K562 (cell line): ENCODE measurements around the gene NT5DC2. TPM values are rescaled to one million over a fixed set of nuclear protein-coding genes. Genes with fewer than 3 reads are reported as not detected.

Source experiments
- CBX3 ChIP-seq, 2 experiments: IDR thresholded peaks; 1 replicate in 1 of 2; 2 replicates in 1 of 2; pipeline ENCODE4 v1.6.1; 2012; ENCODE audit warnings: inconsistent platforms in 2 of 2, low read length in 2 of 2, borderline replicate concordance in 1 of 2, control low read depth in 1 of 2
- CTCFL ChIP-seq: IDR thresholded peaks from 2 replicates; pipeline ENCODE4 v1.6.1; 2011; ENCODE audit warnings: borderline replicate concordance, low read depth, mild to moderate bottlenecking, moderate library complexity, low read length; ENCODE audit not compliant: insufficient read depth, poor library complexity, severe bottlenecking
- JUND ChIP-seq, 2 experiments: IDR thresholded peaks; 2 replicates in 1 of 2; 3 replicates in 1 of 2; pipeline ENCODE4 v1.6.1; 2011; ENCODE audit warnings: borderline replicate concordance in 2 of 2, low read depth in 2 of 2, low read length in 2 of 2, improper control_type of control experiment in 1 of 2, missing biosample characterization in 1 of 2, missing genetic modification characterization in 1 of 2, missing genetic modification reagents in 1 of 2
- NCOA6 ChIP-seq: fragments of 450-650 bp; IDR thresholded peaks from 2 replicates; pipeline ENCODE4 v1.6.1; 2017; ENCODE audit warnings: mild to moderate bottlenecking
- POLR2G ChIP-seq: fragments of 200-400 bp; formaldehyde crosslinking; IDR thresholded peaks from 2 replicates; pipeline ENCODE4 v1.6.1; 2017; ENCODE audit warnings: low read depth, mild to moderate bottlenecking, antibody characterized with exemption, low read length, moderate library complexity
- RNF2 ChIP-seq: sonication (generic); IDR thresholded peaks from 2 replicates; pipeline ENCODE4 v1.6.1; 2016
- SETDB1 ChIP-seq: IDR thresholded peaks from one replicate; pipeline ENCODE4 v1.6.1; 2012; ENCODE audit warnings: low read length, control low read depth, inconsistent platforms
- SIRT6 ChIP-seq: IDR thresholded peaks from one replicate; pipeline ENCODE4 v1.6.1; 2012; ENCODE audit warnings: low read depth, mild to moderate bottlenecking, control low read depth, inconsistent platforms, low read length, moderate library complexity
- ZBTB33 ChIP-seq: sonication (generic); formaldehyde crosslinking; IDR thresholded peaks from 2 replicates; pipeline ENCODE4 v1.8.1; 2023; ENCODE audit warnings: mild to moderate bottlenecking, missing genetic modification reagents
- ZBTB49 ChIP-seq: sonication (generic); formaldehyde crosslinking; IDR thresholded peaks from 2 replicates; pipeline ENCODE4 v1.8.0; 2022; ENCODE audit warnings: missing genetic modification reagents, mild to moderate bottlenecking, borderline replicate concordance
- ZKSCAN8 ChIP-seq: fragments of 200-800 bp; sonication (Bioruptor generic); IDR thresholded peaks from 2 replicates; pipeline ENCODE4 v1.6.1; 2016; ENCODE audit warnings: missing genetic modification characterization, missing compliant biosample characterization
- polyA plus RNA-seq, 8 experiments: library from polyadenylated mRNA; depleted of rRNA in 4 of 8; stranded (reverse) in 5 of 8; unstranded in 3 of 8; fragments of >200 nt; fragmentation: Nextera tagmentation in 2 of 8; fragmentation: Illumina TruSeq in 1 of 8; extraction: Ambion mirVana in 2 of 8; extraction: Trizol in 1 of 8; gene quantifications; 2 replicates each; pipeline versions ENCODE4 v1.2.1 to v1.2.3, GENCODE V29; 2011 to 2014; ENCODE audit warnings: inconsistent platforms in 1 of 8, missing spikeins in 1 of 8
- total RNA-seq, 7 experiments: library from RNA; depleted of rRNA in 6 of 7; stranded (reverse); fragments of >200 nt in 6 of 7; fragmentation: Illumina TruSeq in 2 of 7; extraction: Trizol in 2 of 7; gene quantifications; 2 replicates each; pipeline versions ENCODE4 v1.2.1 to v1.2.3, GENCODE V29; 2011 to 2021; ENCODE audit warnings: low replicate concordance in 1 of 7

Gene NT5DC2
- total and polyA plus RNA-seq, 9 of the 15 experiments (the other 6 are each of a cell fraction or from before 2014, with no cell fraction given), result 25.6 to 168 (median 122) TPM

- TF ChIP-seq JUND (IDR thresholded peaks at IDR 0.05; ENCODE audit: borderline replicate concordance, low read depth, low read length), result 0 out of 2 replicates have a peak, but pooled peaks have one; percentile 2
- TF ChIP-seq JUND (tag; IDR thresholded peaks at IDR 0.05; ENCODE audit: borderline replicate concordance, low read depth, low read length), result no peak
- no peak for TF ChIP-seq NCOA6
- peak; percentile 80 for TF ChIP-seq CTCFL
- TF ChIP-seq ZBTB49 (CRISPR knock-in tag), result no peak
- no peak for TF ChIP-seq RNF2
- TF ChIP-seq ZKSCAN8 (CRISPR knock-in tag), result no peak
- 0 out of 2 replicates have a peak, but pooled peaks have one; percentile 27 for TF ChIP-seq POLR2G
- TF ChIP-seq ZBTB33 (CRISPR knock-in tag), result peak; percentile 86
- TF ChIP-seq SIRT6, result no peak
- no peak for TF ChIP-seq SETDB1
- 0 out of 3 replicates have a peak, but pooled peaks of 1 of the 2 experiments have one; percentile 19 for TF ChIP-seq CBX3 (IDR thresholded peaks at IDR 0.05; ENCODE audit: borderline replicate concordance in 1 of 2, low read length in 2 of 2)
Measured at GRCh38 chr3:52481819-52482521, 51.7 kb downstream of the NT5DC2 start (continued).
